OCI-LY7 (cell line): ENCODE data around the gene TELO2.

Experiments
- EZH2phosphoT487 ChIP-seq: fragments of 200-600 bp; sonication (generic); IDR thresholded peaks from 2 replicates; pipeline ENCODE4 v1.6.1; 2018; ENCODE audit warnings: low read depth, borderline replicate concordance, mild to moderate bottlenecking, mixed run types, antibody characterized with exemption, low read length, moderate library complexity, mixed read lengths
- TF ChIP-seq, protein P1 (sequence below): fragments of 200-600 bp; sonication (generic); conservative IDR thresholded peaks from 2 replicates; pipeline ENCODE4 v1.5.1; 2014; ENCODE audit warnings: mild to moderate bottlenecking, antibody characterized with exemption, low read length, moderate library complexity, mixed read lengths

DNA sequence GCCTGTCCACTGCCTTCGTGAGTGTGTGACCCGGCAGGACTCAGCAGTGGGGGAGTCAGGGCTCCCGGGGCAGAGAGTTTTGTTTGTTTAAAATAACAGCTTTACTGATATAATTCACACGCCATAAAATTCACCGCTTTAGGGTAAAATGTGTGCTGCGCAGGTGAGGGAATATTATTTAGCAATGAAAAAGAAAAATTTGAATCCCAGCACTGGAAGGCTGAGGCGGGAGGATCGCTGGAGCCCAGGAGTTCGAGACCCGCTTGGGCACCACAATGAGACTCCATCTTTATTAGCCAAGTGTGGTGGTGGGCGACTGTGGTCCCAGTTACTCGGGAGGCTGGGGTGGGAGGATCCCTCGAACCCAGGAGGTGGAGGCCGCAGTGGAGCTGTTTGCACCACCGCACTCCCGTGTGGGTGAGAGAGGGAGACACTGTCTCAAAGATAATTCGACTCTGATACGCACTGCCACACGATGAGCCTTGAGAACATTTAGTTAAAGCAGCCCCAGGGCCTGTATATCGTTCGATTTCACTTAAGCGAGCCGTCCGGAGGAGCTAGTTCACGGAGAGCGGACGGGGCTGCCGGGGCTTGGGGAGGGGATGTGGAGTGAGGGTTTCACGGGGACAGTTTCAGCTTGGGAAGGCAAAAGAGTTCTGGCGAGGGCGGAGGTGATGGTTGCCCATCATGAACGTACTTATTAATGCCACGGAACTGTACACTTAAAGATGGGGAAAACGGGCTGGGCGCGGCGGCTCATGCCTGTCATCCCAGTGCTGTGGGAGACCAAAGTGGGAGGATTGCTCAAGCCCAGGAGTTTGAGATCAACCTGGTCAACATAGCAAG lies 10.2 kb downstream of the TELO2 start:
- TF ChIP-seq, protein P1, sequence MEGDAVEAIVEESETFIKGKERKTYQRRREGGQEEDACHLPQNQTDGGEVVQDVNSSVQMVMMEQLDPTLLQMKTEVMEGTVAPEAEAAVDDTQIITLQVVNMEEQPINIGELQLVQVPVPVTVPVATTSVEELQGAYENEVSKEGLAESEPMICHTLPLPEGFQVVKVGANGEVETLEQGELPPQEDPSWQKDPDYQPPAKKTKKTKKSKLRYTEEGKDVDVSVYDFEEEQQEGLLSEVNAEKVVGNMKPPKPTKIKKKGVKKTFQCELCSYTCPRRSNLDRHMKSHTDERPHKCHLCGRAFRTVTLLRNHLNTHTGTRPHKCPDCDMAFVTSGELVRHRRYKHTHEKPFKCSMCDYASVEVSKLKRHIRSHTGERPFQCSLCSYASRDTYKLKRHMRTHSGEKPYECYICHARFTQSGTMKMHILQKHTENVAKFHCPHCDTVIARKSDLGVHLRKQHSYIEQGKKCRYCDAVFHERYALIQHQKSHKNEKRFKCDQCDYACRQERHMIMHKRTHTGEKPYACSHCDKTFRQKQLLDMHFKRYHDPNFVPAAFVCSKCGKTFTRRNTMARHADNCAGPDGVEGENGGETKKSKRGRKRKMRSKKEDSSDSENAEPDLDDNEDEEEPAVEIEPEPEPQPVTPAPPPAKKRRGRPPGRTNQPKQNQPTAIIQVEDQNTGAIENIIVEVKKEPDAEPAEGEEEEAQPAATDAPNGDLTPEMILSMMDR: no peak
- no peak for TF ChIP-seq EZH2phosphoT487
